ENCODE results near the gene TBXT.

DNA sequence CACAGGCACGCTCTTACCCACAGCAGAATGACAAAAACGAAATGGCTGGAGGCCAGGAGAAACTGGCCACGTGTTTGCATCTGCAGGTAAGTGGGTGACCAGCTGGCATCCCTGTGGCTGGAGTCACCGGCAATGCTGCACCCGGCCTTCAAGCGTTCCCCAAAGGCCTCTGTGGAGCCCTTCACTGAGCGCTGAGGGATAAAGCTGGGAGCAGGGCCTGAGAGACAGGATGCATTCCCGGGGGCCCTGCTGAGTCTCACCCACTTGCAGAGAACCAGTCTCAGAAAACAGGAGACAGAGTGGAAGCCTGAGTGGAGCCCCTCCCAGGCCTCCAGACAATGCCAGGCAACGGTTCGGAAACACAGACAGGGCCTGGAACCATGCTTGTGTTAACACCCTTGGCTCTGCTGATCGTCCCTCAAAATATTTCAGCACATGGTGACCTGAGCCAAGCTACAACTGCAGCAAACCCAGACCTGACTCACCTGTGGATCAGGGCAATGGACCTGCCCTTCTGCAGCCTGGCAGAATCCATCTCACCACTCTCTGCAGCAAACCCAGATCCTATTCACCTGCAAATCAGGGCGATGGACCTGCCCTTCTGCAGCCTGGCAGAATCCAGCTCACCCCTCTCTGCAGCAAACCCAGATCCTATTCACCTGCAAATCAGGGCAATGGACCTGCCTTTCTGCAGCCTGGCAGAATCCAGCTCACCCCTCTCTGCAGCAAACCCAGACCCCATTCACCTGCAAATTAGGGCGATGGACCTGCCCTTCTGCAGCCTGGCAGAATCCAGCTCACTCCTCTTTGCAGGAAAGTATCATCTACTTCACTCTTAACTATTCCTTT is 39.8 kb downstream of the TBXT start:
- TF ChIP-seq GATAD2B (IDR thresholded peaks at IDR 0.05; ENCODE audit: borderline replicate concordance) (no peak), POLR2A (conservative IDR thresholded peaks at IDR 0.05) (no peak), KAT8 (IDR thresholded peaks at IDR 0.05; ENCODE audit: low read depth) (no peak), FOXJ3 (CRISPR knock-in tag; IDR thresholded peaks at IDR 0.05) (no peak), RBM15 (IDR thresholded peaks at IDR 0.05; ENCODE audit: insufficient read depth, low read length) (no peak), FOXP1 (CRISPR knock-in tag; IDR thresholded peaks at IDR 0.05) (no peak), ZNF384 (IDR thresholded peaks at IDR 0.05; ENCODE audit: low read depth, low read length) (no peak), ATF1 (CRISPR knock-in tag; IDR thresholded peaks at IDR 0.05) (no peak), ATF1 (tag; IDR thresholded peaks at IDR 0.05) (no peak)
- TF ChIP-seq, protein P1, sequence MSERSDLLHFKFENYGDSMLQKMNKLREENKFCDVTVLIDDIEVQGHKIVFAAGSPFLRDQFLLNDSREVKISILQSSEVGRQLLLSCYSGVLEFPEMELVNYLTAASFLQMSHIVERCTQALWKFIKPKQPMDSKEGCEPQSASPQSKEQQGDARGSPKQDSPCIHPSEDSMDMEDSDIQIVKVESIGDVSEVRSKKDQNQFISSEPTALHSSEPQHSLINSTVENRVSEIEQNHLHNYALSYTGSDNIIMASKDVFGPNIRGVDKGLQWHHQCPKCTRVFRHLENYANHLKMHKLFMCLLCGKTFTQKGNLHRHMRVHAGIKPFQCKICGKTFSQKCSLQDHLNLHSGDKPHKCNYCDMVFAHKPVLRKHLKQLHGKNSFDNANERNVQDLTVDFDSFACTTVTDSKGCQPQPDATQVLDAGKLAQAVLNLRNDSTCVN (CRISPR knock-in tag; IDR thresholded peaks at IDR 0.05): no peak
- TF ChIP-seq, protein P2, sequence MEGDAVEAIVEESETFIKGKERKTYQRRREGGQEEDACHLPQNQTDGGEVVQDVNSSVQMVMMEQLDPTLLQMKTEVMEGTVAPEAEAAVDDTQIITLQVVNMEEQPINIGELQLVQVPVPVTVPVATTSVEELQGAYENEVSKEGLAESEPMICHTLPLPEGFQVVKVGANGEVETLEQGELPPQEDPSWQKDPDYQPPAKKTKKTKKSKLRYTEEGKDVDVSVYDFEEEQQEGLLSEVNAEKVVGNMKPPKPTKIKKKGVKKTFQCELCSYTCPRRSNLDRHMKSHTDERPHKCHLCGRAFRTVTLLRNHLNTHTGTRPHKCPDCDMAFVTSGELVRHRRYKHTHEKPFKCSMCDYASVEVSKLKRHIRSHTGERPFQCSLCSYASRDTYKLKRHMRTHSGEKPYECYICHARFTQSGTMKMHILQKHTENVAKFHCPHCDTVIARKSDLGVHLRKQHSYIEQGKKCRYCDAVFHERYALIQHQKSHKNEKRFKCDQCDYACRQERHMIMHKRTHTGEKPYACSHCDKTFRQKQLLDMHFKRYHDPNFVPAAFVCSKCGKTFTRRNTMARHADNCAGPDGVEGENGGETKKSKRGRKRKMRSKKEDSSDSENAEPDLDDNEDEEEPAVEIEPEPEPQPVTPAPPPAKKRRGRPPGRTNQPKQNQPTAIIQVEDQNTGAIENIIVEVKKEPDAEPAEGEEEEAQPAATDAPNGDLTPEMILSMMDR (IDR thresholded peaks at IDR 0.05 in 2 of 3, conservative IDR thresholded peaks at IDR 0.05 in 1 of 3; ENCODE audit: insufficient read depth in 2 of 3, low read depth in 1 of 3, low read length in 3 of 3): no peak

All from K562 (cell line).